Measurements from ENCODE around the gene PITPNC1. TPM values are rescaled to one million over a fixed set of nuclear protein-coding genes. Genes with fewer than 3 reads are reported as not detected.
"Not testable (repeated sequence)": the region's sequence is repeated elsewhere in the genome, so short reads cannot be mapped to it uniquely, and the experiment has no call there.

The PITPNC1 gene
- total RNA-seq, 1 donor from 2014 or later = 39.7 TPM

- Mint-ChIP-seq H3K36me3 (ENCODE audit: low read depth, unreplicated experiment) (peaks cover 4% of the 10 kb centered on the region), H3K4me3 (ENCODE audit: unreplicated experiment) (no peak overlapping the region), H3K27me3 (ENCODE audit: unreplicated experiment) (no peaks in the 10 kb centered on the region), H3K9me3 (ENCODE audit: unreplicated experiment) (no peaks in the 10 kb centered on the region), H3K4me1 (ENCODE audit: unreplicated experiment) (no peaks in the 10 kb centered on the region), H3K27ac (ENCODE audit: unreplicated experiment) (no peak overlapping the region)
- DNase-seq (ENCODE audit: low spot score) = no peak
- no peak for TF ChIP-seq CTCF (IDR thresholded peaks at IDR 0.05; ENCODE audit: unreplicated experiment)
Observed at GRCh38 chr17:67625971-67626370, 248.9 kb downstream of the PITPNC1 start.

- no peak overlapping the region for H3K4me3 Mint-ChIP-seq (ENCODE audit: unreplicated experiment)
- TF ChIP-seq CTCF (IDR thresholded peaks at IDR 0.05; ENCODE audit: unreplicated experiment) = no peak
- H3K27ac Mint-ChIP-seq (ENCODE audit: unreplicated experiment) = no peak overlapping the region
- H3K36me3 Mint-ChIP-seq (ENCODE audit: low read depth, unreplicated experiment) = peaks cover 10% of the 10 kb centered on the region
- DNase-seq (ENCODE audit: low spot score) = peak; percentile 24
- H3K27me3 Mint-ChIP-seq (ENCODE audit: unreplicated experiment) = no peaks in the 10 kb centered on the region
- H3K4me1 Mint-ChIP-seq (ENCODE audit: unreplicated experiment) = no peaks in the 10 kb centered on the region
- no peaks in the 10 kb centered on the region for H3K9me3 Mint-ChIP-seq (ENCODE audit: unreplicated experiment)
Observed at GRCh38 chr17:67628580-67629013, 251.5 kb downstream of the PITPNC1 start.

GRCh38 chr17:67629971-67630320 lies 252.9 kb downstream of the PITPNC1 start:
- H3K9me3 Mint-ChIP-seq (ENCODE audit: unreplicated experiment) = no peaks in the 10 kb centered on the region
- no peak overlapping the region for H3K4me3 Mint-ChIP-seq (ENCODE audit: unreplicated experiment)
- H3K27me3 Mint-ChIP-seq (ENCODE audit: unreplicated experiment) = no peaks in the 10 kb centered on the region
- H3K4me1 Mint-ChIP-seq (ENCODE audit: unreplicated experiment) = no peaks in the 10 kb centered on the region
- no peak overlapping the region for H3K27ac Mint-ChIP-seq (ENCODE audit: unreplicated experiment)
- peaks cover 14% of the 10 kb centered on the region for H3K36me3 Mint-ChIP-seq (ENCODE audit: low read depth, unreplicated experiment)
- DNase-seq (ENCODE audit: low spot score) = no peak
- no peak for TF ChIP-seq CTCF (IDR thresholded peaks at IDR 0.05; ENCODE audit: unreplicated experiment)

- DNase-seq (ENCODE audit: low spot score); H3K27ac Mint-ChIP-seq (ENCODE audit: unreplicated experiment); H3K4me3 Mint-ChIP-seq (ENCODE audit: unreplicated experiment); H3K9me3 Mint-ChIP-seq (ENCODE audit: unreplicated experiment); H3K4me1 Mint-ChIP-seq (ENCODE audit: unreplicated experiment); H3K27me3 Mint-ChIP-seq (ENCODE audit: unreplicated experiment): not testable (repeated sequence)
- H3K36me3 Mint-ChIP-seq (ENCODE audit: low read depth, unreplicated experiment) = peaks cover 12% of the 10 kb centered on the region
Observed at GRCh38 chr17:67630836-67631235, 253.8 kb downstream of the PITPNC1 start.

GRCh38 chr17:67632141-67632540 lies 255.1 kb downstream of the PITPNC1 start:
- H3K9me3 Mint-ChIP-seq (ENCODE audit: unreplicated experiment) = no peaks in the 10 kb centered on the region
- peaks cover 5% of the 10 kb centered on the region for H3K27me3 Mint-ChIP-seq (ENCODE audit: unreplicated experiment)
- H3K36me3 Mint-ChIP-seq (ENCODE audit: low read depth, unreplicated experiment) = peaks cover 12% of the 10 kb centered on the region
- no peak for TF ChIP-seq CTCF (IDR thresholded peaks at IDR 0.05; ENCODE audit: unreplicated experiment)
- no peak for DNase-seq (ENCODE audit: low spot score)
- no peak overlapping the region for H3K27ac Mint-ChIP-seq (ENCODE audit: unreplicated experiment)
- H3K4me1 Mint-ChIP-seq (ENCODE audit: unreplicated experiment) = no peaks in the 10 kb centered on the region
- no peak overlapping the region for H3K4me3 Mint-ChIP-seq (ENCODE audit: unreplicated experiment)
